Activated naive CD4-positive, alpha-beta T cell treated with anti-CD3 and anti-CD28 coated beads, Interleukin-2, amount 50 U/mL, for 72 hours (primary cell): ENCODE measurements around the gene VOPP1. TPM values are rescaled to one million over a fixed set of nuclear protein-coding genes. Genes with fewer than 3 reads are reported as not detected.

Experiments
- ATAC-seq, 2 donors: fragments of 150-1000 bp; cut with Tn5 transposase; 2 replicates each; pipeline ENCODE4 v1.10.0; 2021; ENCODE audit warnings: mild to moderate bottlenecking in 2 of 2, moderate library complexity in 2 of 2
- DNase-seq, 2 donors: peaks; one replicate each; pipeline ENCODE4 v3.0.0; 2021 to 2022; ENCODE audit warnings: low spot score in 2 of 2
- H3K27ac Mint-ChIP-seq, 2 donors: one replicate each; pipeline ENCODE4 v1.8.0; 2022; ENCODE audit warnings: mild to moderate bottlenecking in 2 of 2, mixed read lengths in 2 of 2
- H3K36me3 Mint-ChIP-seq, 2 donors: one replicate each; pipeline ENCODE4 v1.8.0; 2022; ENCODE audit warnings: mixed read lengths in 2 of 2
- H3K9me3 Mint-ChIP-seq, 2 donors: one replicate each; pipeline ENCODE4 v1.8.0; 2022; ENCODE audit warnings: mixed read lengths in 2 of 2
- total RNA-seq, 2 donors: library from RNA; stranded (reverse); gene quantifications; one replicate each; pipeline ENCODE4 v1.2.3, GENCODE V29; 2022

The VOPP1 gene
- total RNA-seq, 2 donors from 2014 or later: 52.0 to 124 TPM

DNA sequence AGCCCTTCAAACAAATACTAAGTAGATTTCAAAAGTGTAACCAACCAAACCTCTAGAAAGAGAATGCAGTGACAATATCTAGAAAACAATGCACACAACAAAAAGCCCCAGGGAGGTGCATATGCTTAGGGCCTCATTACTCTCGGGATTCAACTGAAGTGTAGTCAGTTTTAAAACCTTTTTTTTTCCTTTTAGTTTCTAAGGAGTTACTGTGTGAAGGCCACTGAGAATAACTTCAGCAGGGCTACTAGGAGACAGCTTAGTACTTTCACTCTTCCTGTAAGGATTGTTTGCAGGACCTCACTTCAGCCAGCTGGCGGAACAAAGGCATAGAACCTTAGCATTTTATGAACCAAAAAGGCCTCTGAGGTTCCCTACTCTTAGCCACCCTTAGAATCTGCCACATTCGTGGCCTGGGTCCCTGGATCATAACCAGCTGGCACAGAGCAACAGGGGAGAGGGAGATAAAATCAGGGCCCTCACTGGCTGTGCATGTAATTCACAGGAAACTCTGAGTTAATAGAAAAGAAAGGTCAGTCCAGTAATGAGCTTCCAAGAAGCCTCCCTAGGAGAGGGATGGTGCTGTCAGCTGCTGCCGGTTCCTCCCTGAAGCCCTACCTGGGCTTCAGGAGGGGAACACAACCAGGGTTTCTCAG lies 3.6 kb downstream of the VOPP1 start:
- no peaks in the 10 kb centered on the region for H3K9me3 Mint-ChIP-seq
- H3K27ac Mint-ChIP-seq: peak overlapping the region; percentile 96 to 99
- ATAC-seq (no peak), DNase-seq (no peak)
- H3K36me3 Mint-ChIP-seq: peaks cover 9 to 47% of the 10 kb centered on the region in 2 donors

DNA sequence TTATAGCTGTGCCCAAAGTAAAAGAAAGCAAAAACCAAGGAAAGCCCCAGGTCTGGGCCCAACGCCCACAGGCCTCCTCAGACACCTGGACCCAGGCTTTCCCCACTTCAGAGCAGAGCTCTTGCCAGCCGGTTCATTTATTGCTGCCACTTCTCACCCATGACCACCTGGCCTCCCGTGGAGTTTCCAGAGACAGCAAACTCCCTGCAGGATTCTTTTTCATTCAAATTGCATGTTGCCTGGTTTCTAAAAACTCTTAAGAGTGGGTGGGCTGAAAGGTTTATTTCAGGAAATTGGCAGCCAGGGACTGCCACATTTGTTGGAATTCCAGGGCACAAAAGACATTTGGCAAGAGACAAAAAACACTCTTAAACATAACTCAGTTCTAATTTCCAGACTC lies 4.7 kb downstream of the VOPP1 start:
- DNase-seq (no peak), ATAC-seq (no peak)
- peaks cover 9 to 48% of the 10 kb centered on the region in 2 donors for H3K36me3 Mint-ChIP-seq
- H3K27ac Mint-ChIP-seq: peak overlapping the region; percentile 75 to 79
- H3K9me3 Mint-ChIP-seq: no peaks in the 10 kb centered on the region

- DNase-seq (no peak), ATAC-seq (peak in 1 of 2 donors; percentile 9)
- no peaks in the 10 kb centered on the region for H3K9me3 Mint-ChIP-seq
- peak overlapping the region; percentile 59 for H3K27ac Mint-ChIP-seq
- H3K36me3 Mint-ChIP-seq: peaks cover 9 to 59% of the 10 kb centered on the region in 2 donors
Observed at GRCh38 chr7:55565681-55566080, 6.6 kb downstream of the VOPP1 start.

DNA sequence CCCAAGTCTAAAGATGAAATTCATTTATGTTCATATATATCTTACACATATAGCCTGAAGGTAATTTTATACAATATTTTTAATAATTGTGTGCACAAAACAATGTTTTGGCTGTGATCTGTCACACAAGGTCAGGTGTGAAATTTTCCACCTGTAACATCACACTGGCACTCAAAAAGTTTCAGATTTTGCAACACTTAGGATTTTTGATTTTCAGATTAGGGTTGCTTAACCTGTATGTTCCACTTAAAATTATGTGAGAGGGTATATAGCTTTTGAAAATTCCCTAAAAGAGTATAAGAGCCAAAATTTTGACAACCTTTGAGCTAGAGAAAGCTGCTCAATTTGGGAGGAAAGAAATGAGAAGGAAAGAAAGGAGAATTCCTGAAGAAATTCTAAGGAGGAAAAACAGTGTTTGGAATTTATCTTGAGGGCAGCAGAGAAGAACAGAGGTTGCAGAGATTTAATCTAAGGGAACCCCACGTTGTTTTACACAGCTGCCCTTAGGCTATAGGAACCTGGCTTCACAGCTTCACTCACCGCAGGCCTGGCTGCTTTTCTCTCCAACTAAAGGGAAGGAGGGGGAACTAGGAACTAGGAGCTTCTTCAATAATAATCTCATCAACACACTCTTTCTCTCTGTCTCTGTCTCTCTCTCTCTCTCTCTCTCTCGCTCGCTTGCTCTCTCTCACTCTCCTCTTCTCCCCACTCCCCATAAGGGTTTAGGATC lies 8.5 kb downstream of the VOPP1 start:
- no peak for DNase-seq
- ATAC-seq: no peak
- no peaks in the 10 kb centered on the region for H3K9me3 Mint-ChIP-seq
- H3K27ac Mint-ChIP-seq: no peak overlapping the region
- peaks cover 5 to 53% of the 10 kb centered on the region in 2 donors for H3K36me3 Mint-ChIP-seq

DNA sequence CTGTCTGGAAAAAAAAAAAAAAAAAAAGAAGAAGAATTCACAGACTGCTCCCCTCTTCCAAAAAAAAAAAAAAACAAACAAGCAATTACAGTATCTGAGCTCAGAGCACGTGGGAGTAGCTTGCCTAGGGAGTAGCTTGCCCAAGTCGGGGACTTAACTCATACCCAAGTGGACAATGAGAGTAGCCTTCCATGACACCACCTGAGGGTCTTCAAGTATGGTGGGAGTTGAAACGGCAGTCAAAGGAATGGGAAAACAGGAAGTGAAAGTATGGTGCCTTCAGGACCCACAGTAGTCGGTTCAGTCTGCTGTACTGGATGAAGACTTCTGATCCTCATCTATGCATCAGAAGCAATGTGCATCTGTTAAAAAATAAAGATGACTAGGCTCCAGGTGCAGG lies 10.6 kb downstream of the VOPP1 start:
- Mint-ChIP-seq H3K9me3 (no peaks in the 10 kb centered on the region), H3K36me3 (peaks cover 3 to 37% of the 10 kb centered on the region in 2 donors), H3K27ac (no peak overlapping the region)
- ATAC-seq: no peak
- DNase-seq: no peak

- Mint-ChIP-seq H3K9me3 (no peaks in the 10 kb centered on the region), H3K27ac (peak overlapping the region in 1 of 2 donors; percentile 12), H3K36me3 (peaks cover 10 to 45% of the 10 kb centered on the region in 2 donors)
- ATAC-seq: peak in 1 of 2 donors; percentile 34
- DNase-seq: no peak
Observed at GRCh38 chr7:55558962-55559920, 13.1 kb downstream of the VOPP1 start.

DNA sequence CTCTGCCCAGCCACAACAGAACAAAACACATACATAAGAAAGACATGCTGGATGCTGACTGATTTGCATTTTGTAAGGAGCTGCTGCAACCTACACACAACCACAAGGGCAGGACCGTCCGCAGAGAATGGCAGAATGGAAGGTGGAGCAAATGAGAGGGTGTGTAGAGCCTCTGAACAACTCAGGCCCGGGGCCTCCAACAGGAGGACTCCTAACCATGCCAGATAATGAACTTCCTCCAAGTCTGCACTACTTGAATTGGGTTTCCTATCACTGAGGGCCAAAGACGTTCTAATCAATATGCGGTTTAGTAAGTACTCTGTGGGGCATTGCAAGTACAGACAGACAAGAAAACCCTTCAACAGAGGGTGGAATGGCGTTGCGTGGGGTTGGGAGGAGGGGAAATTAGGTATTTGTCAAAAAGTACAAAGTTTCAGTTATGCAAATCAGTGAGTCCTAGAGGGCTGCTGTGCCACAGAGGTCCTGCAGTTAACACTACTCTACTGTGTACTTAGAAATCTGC lies 14.6 kb downstream of the VOPP1 start:
- DNase-seq: no peak
- peak; percentile 63 to 69 for ATAC-seq
- H3K9me3 Mint-ChIP-seq: no peaks in the 10 kb centered on the region
- H3K27ac Mint-ChIP-seq: peak overlapping the region; percentile 10 to 76
- H3K36me3 Mint-ChIP-seq: peaks cover 10 to 53% of the 10 kb centered on the region in 2 donors

GRCh38 chr7:55556492-55556891 lies 15.8 kb downstream of the VOPP1 start:
- ATAC-seq (peak; percentile 45 to 63), DNase-seq (no peak)
- Mint-ChIP-seq H3K27ac (peak overlapping the region; percentile 37 to 76), H3K36me3 (peaks cover 10 to 41% of the 10 kb centered on the region in 2 donors), H3K9me3 (no peaks in the 10 kb centered on the region)

DNA sequence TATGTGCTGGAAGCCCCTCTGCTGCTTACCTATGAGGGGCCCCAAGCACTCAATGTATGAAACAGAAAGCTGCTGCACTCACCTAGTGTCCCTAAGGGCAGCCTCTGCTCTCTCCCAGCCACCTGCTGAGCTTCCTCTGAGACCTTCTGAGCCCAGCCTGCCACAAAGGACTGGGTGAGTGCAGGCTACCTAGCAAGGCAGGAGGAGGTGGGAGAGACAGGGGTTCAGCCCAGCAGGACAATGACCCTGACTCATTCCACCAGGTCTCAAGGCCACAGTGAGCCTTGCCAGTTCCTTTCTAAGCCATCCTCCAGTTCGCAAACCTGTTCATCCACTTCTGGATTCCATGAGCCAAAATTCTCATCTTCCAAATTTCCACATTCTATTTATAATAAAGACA lies 16.3 kb downstream of the VOPP1 start:
- no peak for DNase-seq
- Mint-ChIP-seq H3K27ac (peak overlapping the region; percentile 37 to 76), H3K36me3 (peaks cover 10 to 36% of the 10 kb centered on the region in 2 donors), H3K9me3 (no peaks in the 10 kb centered on the region)
- peak in 1 of 2 donors; percentile 23 for ATAC-seq

DNA sequence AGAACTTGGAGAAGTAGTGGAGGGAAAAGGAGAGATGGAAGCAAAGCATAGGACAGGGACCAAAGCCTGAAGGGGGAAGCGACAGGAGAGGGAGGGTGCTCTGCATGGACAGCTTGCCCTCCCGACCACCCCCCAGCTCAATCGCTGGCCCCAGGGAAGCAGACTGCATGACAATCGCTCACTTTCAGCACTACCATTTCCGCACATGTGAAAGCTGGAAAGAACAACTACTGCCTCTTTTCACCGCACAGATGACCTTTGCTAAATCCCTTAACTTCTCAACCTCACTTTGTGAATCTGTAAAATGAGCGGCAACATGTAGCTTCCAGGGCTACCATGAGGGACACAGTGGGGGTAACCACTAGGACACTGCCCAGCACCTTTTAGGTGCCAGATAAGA lies 17.1 kb downstream of the VOPP1 start:
- ATAC-seq (no peak), DNase-seq (no peak)
- Mint-ChIP-seq H3K27ac (peak overlapping the region in 1 of 2 donors; percentile 31), H3K36me3 (peaks cover 10 to 31% of the 10 kb centered on the region in 2 donors), H3K9me3 (no peaks in the 10 kb centered on the region)

DNA sequence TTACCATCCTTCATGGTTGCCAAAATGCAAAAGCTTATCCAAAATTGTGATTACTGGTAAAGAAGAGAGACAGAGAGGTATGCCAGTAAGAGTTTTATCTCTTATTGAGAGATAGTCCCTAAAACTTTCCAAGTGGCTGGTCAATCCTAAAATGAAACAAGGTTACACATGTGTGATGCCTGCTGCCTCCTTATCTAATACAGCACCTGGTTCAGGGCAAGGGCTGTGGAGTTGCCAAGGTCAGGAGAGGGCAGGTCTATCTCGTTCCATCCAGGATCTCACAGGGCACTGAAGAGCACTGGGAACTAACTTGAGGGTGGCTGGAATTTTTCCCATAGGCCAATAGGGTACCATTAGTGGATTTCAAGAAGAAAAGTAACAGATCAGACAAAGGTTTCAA lies 18.3 kb downstream of the VOPP1 start:
- H3K27ac Mint-ChIP-seq: no peak overlapping the region
- DNase-seq: no peak
- peaks cover 10 to 31% of the 10 kb centered on the region in 2 donors for H3K36me3 Mint-ChIP-seq
- ATAC-seq: no peak
- H3K9me3 Mint-ChIP-seq: no peaks in the 10 kb centered on the region

- DNase-seq (no peak), ATAC-seq (no peak)
- no peaks in the 10 kb centered on the region for H3K9me3 Mint-ChIP-seq
- peaks cover 10 to 31% of the 10 kb centered on the region in 2 donors for H3K36me3 Mint-ChIP-seq
- H3K27ac Mint-ChIP-seq: peak overlapping the region in 1 of 2 donors; percentile 10
Observed at GRCh38 chr7:55553024-55553345, 19.3 kb downstream of the VOPP1 start.

DNA sequence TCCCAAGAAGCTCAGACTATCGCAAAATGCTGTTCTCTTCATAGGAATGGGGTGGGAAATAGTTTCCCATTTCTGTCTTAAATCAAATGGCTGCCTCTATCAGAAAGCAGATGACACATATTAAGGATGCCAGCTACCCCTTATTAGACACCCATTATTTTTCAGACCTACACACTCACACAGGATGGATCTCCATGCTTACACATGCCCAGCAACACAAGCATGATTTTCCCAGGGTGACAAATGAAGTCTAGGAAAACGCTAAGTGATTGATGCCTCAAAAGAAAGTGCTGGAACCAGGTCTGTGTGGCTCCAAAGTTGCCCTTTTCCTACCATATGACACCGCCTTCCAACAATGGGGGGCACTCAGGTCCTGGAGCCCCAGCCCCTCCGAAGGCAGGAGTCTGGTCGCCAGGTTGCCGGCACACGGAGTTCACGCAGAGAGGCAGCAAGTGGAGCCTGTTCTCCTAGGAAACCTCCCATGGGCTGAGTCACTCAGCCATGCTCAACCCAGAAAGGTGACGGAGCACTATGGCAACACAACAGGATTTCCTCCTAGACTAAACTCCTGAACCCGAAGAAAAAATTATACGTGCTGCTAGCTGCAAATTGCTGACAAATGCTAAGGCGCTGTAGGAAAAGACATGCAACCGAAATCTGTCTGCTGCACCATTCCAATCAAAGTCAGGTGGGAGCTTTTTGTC lies 19.8 kb downstream of the VOPP1 start:
- ATAC-seq (peak in 1 of 2 donors; percentile 33), DNase-seq (no peak)
- peaks cover 10 to 31% of the 10 kb centered on the region in 2 donors for H3K36me3 Mint-ChIP-seq
- H3K9me3 Mint-ChIP-seq: no peaks in the 10 kb centered on the region
- H3K27ac Mint-ChIP-seq: no peak overlapping the region

GRCh38 chr7:55550841-55551537 lies 21.3 kb downstream of the VOPP1 start:
- peaks cover under 1 to 28% of the 10 kb centered on the region in 2 donors for H3K36me3 Mint-ChIP-seq
- H3K27ac Mint-ChIP-seq: no peak overlapping the region
- no peak for DNase-seq
- no peak for ATAC-seq
- H3K9me3 Mint-ChIP-seq: no peaks in the 10 kb centered on the region

DNA sequence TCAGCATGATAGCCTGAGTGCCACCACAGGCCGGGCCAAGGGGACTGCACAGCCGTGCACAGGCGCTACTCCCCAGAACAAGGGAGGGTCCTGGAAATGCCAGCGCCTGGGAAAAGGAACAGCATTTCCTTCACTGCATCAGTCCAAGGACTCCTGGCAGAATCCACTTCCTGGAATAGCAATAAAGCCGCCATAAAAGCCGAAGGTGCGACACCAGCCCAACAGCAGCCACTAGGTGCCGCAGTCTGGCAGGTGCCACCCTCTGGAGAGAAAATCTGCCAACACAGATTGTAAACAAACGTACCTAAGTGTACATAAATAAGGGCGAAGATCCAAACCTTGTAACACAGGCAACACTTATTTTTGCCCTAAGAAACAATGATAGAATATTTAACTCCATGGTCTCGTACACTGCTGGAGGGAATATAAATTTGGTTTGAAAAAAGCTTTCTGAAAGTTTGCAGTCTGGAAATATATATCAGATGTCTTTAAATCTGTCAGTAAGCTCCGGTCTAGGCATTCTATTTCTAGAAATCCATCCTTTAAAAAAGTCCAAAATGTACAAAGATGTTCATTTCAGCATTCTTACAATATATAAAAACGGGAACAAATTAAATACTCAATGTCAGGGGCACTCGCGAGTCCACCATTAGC lies 22.2 kb downstream of the VOPP1 start:
- H3K9me3 Mint-ChIP-seq: no peaks in the 10 kb centered on the region
- H3K36me3 Mint-ChIP-seq: peaks cover 0 to 22% of the 10 kb centered on the region in 2 donors
- DNase-seq (no peak), ATAC-seq (no peak)
- peak overlapping the region in 1 of 2 donors; percentile 73 for H3K27ac Mint-ChIP-seq
